ENCODE data around the gene KLHDC8B. TPM values are rescaled to one million over a fixed set of nuclear protein-coding genes. Genes with fewer than 3 reads are reported as not detected.

KLHDC8B gene
- total RNA-seq, 1 donor from 2014 or later = 1.2 TPM

GRCh38 chr3:49124203-49124602 lies 47.2 kb upstream of the KLHDC8B start:
- H3K36me3 Mint-ChIP-seq (ENCODE audit: low read depth) = peaks cover 1% of the 10 kb centered on the region
- ChIA-PET CTCF (interaction anchor here (0.5 kb wide), 1 partner anchor 213 kb away, joined by 4 read pairs; no protein-coding TSS in a partner anchor), POLR2A (interaction anchor here (2.1 kb wide), 1 partner anchor 31 kb away, joined by 5 read pairs; the partner anchor contains the start of gene QRICH1)
- H3K9me3 Mint-ChIP-seq = no peaks in the 10 kb centered on the region
- intact Hi-C loops (cut with micrococcal nuclease) = no loop called here
- ATAC-seq (ENCODE audit: low read depth) = no peak
- H3K4me1 Mint-ChIP-seq = peaks cover 12% of the 10 kb centered on the region
- H3K27ac Mint-ChIP-seq = no peak overlapping the region
- DNase-seq = no peak
- TF ChIP-seq, protein P1, sequence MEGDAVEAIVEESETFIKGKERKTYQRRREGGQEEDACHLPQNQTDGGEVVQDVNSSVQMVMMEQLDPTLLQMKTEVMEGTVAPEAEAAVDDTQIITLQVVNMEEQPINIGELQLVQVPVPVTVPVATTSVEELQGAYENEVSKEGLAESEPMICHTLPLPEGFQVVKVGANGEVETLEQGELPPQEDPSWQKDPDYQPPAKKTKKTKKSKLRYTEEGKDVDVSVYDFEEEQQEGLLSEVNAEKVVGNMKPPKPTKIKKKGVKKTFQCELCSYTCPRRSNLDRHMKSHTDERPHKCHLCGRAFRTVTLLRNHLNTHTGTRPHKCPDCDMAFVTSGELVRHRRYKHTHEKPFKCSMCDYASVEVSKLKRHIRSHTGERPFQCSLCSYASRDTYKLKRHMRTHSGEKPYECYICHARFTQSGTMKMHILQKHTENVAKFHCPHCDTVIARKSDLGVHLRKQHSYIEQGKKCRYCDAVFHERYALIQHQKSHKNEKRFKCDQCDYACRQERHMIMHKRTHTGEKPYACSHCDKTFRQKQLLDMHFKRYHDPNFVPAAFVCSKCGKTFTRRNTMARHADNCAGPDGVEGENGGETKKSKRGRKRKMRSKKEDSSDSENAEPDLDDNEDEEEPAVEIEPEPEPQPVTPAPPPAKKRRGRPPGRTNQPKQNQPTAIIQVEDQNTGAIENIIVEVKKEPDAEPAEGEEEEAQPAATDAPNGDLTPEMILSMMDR (IDR thresholded peaks at IDR 0.05) = no peak
- H3K27me3 Mint-ChIP-seq = peaks cover 2% of the 10 kb centered on the region
- no peak overlapping the region for H3K4me3 Mint-ChIP-seq

DNA sequence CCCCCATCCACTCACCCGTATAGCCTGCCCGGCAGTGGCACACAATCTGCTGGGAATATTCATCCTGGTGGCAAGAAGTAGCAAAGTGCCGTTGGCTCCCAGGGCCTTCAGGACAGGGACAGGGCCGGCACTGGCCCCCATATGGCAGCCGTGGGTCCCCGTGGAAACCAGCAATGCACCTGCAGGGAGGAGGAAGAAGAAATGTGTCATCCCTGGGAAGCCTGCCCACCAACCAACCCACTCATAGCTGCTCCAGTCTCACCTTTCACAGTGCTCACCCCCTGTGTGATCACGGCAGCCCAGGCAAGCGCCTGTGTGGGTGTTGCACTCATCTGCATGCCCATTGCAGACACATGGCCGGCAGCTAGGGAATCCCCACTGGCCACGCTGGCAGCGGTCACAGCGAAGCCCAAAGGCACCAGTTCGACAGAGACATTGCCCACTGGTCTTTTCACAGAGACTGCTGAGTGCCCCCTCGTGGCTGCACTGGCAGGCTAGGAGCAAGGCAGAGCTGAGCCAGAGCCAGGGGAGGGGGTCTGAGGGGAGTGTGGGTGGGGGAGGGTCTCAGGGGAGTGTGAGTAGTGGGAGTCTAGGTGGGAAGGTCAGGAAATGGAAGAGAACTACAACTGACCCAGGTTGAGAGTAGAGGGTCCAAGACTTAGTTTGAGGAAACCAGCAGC lies 46.3 kb upstream of the KLHDC8B start:
- CTCF ChIA-PET = no interaction called here
- Mint-ChIP-seq H3K27ac (no peak overlapping the region), H3K36me3 (ENCODE audit: low read depth) (no peaks in the 10 kb centered on the region), H3K9me3 (no peaks in the 10 kb centered on the region), H3K27me3 (peaks cover 2% of the 10 kb centered on the region), H3K4me1 (peaks cover 3% of the 10 kb centered on the region), H3K4me3 (no peak overlapping the region)
- no peak for DNase-seq
- intact Hi-C loops (cut with micrococcal nuclease) = no loop called here
- ATAC-seq (ENCODE audit: low read depth) = no peak
- POLR2A ChIA-PET = interaction anchor here (0.6 kb wide), 1 partner anchor 170 kb away, joined by 4 read pairs; no protein-coding TSS in a partner anchor
- TF ChIP-seq, protein P1 (IDR thresholded peaks at IDR 0.05) = no peak

DNA sequence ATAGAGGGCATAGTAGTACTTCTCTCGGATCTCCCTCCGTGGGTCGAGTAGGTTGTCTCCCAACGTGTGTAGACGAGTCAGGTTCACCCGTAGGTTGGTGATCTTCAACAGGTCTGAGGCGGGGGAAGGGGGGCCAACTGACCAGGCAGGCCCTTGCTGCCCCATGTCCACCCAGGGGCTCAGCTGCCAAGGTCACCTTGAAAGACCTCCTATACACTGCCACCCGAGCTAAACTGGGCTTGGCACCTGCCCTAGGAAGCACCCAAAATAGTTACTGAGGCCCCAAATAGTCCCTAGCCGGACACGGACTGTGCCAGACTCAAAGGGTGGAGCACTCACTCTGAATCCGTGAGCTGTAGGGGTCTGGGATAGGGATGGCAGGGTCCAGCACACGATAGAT lies 40.4 kb upstream of the KLHDC8B start:
- Mint-ChIP-seq H3K9me3 (no peaks in the 10 kb centered on the region), H3K36me3 (ENCODE audit: low read depth) (no peaks in the 10 kb centered on the region), H3K27ac (no peak overlapping the region), H3K4me1 (peaks cover 2% of the 10 kb centered on the region), H3K4me3 (no peak overlapping the region), H3K27me3 (peaks cover 15% of the 10 kb centered on the region)
- intact Hi-C loops (cut with micrococcal nuclease) = no loop called here
- CTCF ChIA-PET = no interaction called here
- ATAC-seq (ENCODE audit: low read depth) = no peak
- DNase-seq = no peak
- POLR2A ChIA-PET = no interaction called here
- TF ChIP-seq, protein P1 (IDR thresholded peaks at IDR 0.05) = no peak

DNA sequence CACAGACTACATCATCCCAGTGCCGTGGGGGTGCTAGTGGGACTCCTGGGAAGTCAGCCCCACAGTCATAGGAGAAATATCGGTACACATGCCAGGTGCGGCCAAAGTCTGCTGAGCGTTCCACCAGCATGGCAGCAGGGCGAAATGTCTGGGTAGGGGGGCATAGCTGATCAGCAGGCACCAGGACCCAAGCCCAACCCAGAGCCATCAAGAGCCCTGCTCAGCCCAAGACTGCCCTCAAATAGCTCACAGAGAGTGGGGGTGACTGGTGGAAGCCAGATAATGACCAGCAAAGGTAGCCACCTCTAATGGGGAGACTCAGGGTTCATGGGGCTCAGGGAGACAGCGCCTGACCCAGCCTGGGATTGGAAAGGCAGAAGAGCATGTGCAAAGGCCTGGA lies 39.8 kb upstream of the KLHDC8B start:
- intact Hi-C loops (cut with micrococcal nuclease) = no loop called here
- ChIA-PET POLR2A (no interaction called here), CTCF (no interaction called here)
- Mint-ChIP-seq H3K36me3 (ENCODE audit: low read depth) (no peaks in the 10 kb centered on the region), H3K9me3 (no peaks in the 10 kb centered on the region), H3K4me3 (no peak overlapping the region), H3K4me1 (peaks cover 2% of the 10 kb centered on the region), H3K27me3 (peaks cover 15% of the 10 kb centered on the region), H3K27ac (no peak overlapping the region)
- ATAC-seq (ENCODE audit: low read depth) (no peak), DNase-seq (no peak)
- TF ChIP-seq, protein P1 (IDR thresholded peaks at IDR 0.05) = no peak

DNA sequence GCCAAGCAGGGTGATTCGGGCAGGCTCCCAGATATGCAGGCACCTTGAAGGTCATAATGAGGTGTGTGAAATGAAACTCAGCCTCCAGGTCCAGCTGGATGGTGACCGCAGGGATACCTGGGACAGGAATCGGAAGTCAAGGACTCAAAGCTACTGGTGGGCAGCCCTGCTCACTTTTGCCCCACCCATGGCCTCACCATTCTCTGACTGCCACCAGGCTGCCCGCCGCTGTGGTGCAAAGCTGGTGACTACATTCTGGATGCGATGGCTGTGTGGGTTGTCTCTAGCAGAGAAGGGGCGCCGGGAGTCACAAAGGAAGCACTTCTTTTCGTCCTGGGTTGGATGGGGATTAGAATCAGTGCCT lies 39.3 kb upstream of the KLHDC8B start:
- POLR2A ChIA-PET = no interaction called here
- CTCF ChIA-PET = no interaction called here

More for the DNA sequence above, 39.3 kb upstream of the KLHDC8B start:
- no peaks in the 10 kb centered on the region for H3K36me3 Mint-ChIP-seq (ENCODE audit: low read depth)
- H3K4me1 Mint-ChIP-seq = peaks cover 2% of the 10 kb centered on the region
- H3K27ac Mint-ChIP-seq = no peak overlapping the region
- H3K9me3 Mint-ChIP-seq = no peaks in the 10 kb centered on the region
- intact Hi-C loops (cut with micrococcal nuclease) = no loop called here
- ATAC-seq (ENCODE audit: low read depth) (no peak), DNase-seq (no peak)
- peaks cover 15% of the 10 kb centered on the region for H3K27me3 Mint-ChIP-seq
- no peak overlapping the region for H3K4me3 Mint-ChIP-seq
- TF ChIP-seq, protein P1 (IDR thresholded peaks at IDR 0.05) = no peak
